GM11168 (cell line): ENCODE data around the gene SLC45A1.

ENCODE experiments used
- in situ Hi-C: fragments of 300-500 bp; cut with MboI; formaldehyde crosslinking; loops from one replicate; pipeline ENCODE4 v1.12.0; 2022; ENCODE audit warnings: low sequenced_read_pairs; ENCODE audit not compliant: unreplicated experiment

The SLC45A1 gene

GRCh38 chr1:8333246-8333987, 15.5 kb downstream of the SLC45A1 start:
- in situ Hi-C loops = no loop called here

- in situ Hi-C loops = no loop called here
Observed at GRCh38 chr1:8334106-8334851, 16.4 kb downstream of the SLC45A1 start.

GRCh38 chr1:8335246-8335645, 17.3 kb downstream of the SLC45A1 start:
- in situ Hi-C loops = no loop called here

GRCh38 chr1:8337776-8338525, 20.0 kb downstream of the SLC45A1 start:
- in situ Hi-C loops = no loop called here

- in situ Hi-C loops = no loop called here
Observed at GRCh38 chr1:8338526-8339202, 20.8 kb downstream of the SLC45A1 start.

GRCh38 chr1:8339203-8339600, 21.3 kb downstream of the SLC45A1 start:
- in situ Hi-C loops = no loop called here

- in situ Hi-C loops = no loop called here
Observed at GRCh38 chr1:8340448-8340847, 22.5 kb downstream of the SLC45A1 start.

- in situ Hi-C loops = no loop called here
Observed at GRCh38 chr1:8342325-8342724, 24.4 kb downstream of the SLC45A1 start.

- in situ Hi-C loops = no loop called here
Observed at GRCh38 chr1:8343044-8343443, 25.1 kb downstream of the SLC45A1 start.

GRCh38 chr1:8343464-8344001, 25.6 kb downstream of the SLC45A1 start:
- in situ Hi-C loops = no loop called here

- in situ Hi-C loops = no loop called here
Observed at GRCh38 chr1:8344893-8345507, 27.1 kb downstream of the SLC45A1 start.

GRCh38 chr1:8345621-8346415, 27.9 kb downstream of the SLC45A1 start:
- in situ Hi-C loops = no loop called here

GRCh38 chr1:8347635-8348034, 29.7 kb downstream of the SLC45A1 start:
- in situ Hi-C loops = no loop called here

GRCh38 chr1:8348047-8348776, 30.3 kb downstream of the SLC45A1 start:
- in situ Hi-C loops = no loop called here

- in situ Hi-C loops = no loop called here
Observed at GRCh38 chr1:8348777-8349472, 31.0 kb downstream of the SLC45A1 start.

- in situ Hi-C loops = no loop called here
Observed at GRCh38 chr1:8349473-8349865, 31.6 kb downstream of the SLC45A1 start.

- in situ Hi-C loops = loop anchor here (5.0 kb wide), 1 partner anchor 333 kb away; no protein-coding TSS in a partner anchor
Observed at GRCh38 chr1:8349961-8350360, 32.0 kb downstream of the SLC45A1 start.
